HL-60/S4 (cell line): ENCODE results near the gene ASXL1.

Experiments
- in situ Hi-C: fragments of 300-500 bp; cut with MboI; formaldehyde crosslinking; loops from 2 replicates; pipeline ENCODE4 v1.14.3; 2022; ENCODE audit warnings: low sequenced_read_pairs

The ASXL1 gene

DNA sequence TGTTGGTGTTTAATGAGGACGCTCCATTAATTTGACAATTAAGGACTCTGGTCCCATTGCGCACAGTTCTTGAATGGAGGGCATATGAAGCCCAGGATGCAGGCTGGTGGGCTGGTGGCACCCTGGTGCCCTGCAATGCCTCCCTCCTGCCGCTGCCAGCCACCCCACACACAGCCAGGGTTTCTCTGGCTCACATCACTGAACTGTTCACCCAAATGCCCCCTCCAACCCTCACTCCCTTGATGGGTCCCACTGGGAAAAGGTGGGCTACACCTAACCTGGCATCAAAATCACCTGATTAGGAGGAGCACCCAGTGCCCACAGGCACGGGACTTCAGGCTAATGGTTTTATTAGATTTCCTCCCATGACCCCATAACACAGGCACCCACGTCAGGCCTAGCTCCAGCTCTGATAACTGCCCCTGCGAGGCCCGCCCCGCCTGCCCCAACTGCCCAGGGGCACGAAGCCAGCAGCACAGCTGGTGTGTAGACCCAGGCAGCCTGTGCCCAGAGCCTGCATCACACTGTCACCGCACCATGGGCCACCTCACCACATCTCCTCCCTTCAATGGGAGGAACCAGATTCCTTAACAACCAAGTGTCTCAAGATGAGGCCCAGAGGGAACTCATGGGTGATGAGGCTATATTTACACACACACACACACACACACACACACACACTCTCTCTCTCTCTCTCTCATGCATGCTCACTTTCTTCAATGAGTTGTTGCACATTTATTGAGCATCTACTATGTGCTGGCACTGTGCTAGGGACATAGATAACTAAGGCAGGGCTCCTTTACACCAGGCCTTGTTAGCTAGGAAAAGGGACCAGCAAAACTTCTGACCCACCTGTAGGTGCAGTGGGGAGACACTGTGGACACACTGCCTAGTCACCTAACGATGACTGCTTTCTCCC lies 119.7 kb downstream of the ASXL1 start:
- in situ Hi-C loops: no loop called here

DNA sequence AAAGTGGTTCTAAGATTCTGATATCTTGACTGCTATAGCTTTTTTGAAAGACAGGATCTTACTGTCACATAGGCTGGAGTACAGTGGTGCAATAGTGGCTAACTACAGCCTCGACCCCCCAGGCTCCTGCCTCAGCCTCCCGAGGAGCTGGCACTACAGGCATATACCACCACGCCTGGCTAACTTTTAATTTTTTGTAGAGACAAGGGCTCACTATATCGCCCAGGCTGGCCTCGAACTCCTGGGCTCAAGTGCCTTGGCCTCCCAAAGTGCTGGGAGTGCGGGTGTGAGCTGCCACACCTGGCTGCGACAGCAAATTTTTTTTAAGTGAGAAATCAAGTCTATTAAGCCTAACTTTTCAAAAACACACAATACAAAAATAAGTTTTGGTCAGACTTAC lies 120.4 kb downstream of the ASXL1 start:
- in situ Hi-C loops: no loop called here

DNA sequence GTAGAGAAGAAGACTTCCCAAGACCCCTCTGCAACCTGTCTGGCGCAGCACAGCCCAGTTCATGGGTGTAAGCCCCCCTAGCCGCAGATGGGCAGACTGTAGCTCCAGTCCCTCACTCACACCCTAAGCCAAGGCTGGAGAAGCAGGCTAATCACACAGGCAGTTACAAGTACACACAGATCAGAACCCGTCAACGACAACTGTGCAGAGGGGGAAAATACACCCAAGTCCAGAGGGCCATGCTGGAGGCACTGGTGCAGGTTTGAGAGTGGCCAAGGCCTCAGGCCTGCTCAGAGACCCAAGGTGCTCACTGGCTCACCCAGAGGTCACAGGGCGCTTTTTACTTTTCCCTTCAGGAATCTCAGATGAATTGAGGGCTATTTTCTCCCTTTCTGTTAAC lies 120.9 kb downstream of the ASXL1 start:
- in situ Hi-C loops: no loop called here

DNA sequence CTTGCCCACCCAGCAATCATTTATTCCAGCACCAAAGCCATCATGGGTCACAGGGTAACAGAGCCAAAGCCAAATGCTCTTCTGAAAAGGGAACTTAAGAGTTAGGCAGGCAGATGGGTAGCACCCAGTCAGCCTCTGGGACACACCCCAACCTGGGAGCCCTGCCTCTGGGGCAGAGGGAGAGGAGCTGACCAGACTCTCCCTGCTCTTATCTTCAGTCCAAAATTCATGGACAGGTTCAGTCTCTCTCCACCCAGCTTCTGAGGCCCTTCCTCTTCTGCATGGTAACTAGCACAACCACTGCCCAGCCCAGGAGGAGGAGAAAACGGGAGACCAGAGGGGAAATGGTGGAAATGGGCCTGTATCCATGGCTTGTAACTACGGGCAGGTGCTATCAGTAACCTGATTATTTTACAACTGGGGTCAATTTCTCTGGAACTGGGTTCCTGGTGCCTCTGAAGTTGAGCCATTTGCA lies 121.6 kb downstream of the ASXL1 start:
- in situ Hi-C loops: no loop called here

DNA sequence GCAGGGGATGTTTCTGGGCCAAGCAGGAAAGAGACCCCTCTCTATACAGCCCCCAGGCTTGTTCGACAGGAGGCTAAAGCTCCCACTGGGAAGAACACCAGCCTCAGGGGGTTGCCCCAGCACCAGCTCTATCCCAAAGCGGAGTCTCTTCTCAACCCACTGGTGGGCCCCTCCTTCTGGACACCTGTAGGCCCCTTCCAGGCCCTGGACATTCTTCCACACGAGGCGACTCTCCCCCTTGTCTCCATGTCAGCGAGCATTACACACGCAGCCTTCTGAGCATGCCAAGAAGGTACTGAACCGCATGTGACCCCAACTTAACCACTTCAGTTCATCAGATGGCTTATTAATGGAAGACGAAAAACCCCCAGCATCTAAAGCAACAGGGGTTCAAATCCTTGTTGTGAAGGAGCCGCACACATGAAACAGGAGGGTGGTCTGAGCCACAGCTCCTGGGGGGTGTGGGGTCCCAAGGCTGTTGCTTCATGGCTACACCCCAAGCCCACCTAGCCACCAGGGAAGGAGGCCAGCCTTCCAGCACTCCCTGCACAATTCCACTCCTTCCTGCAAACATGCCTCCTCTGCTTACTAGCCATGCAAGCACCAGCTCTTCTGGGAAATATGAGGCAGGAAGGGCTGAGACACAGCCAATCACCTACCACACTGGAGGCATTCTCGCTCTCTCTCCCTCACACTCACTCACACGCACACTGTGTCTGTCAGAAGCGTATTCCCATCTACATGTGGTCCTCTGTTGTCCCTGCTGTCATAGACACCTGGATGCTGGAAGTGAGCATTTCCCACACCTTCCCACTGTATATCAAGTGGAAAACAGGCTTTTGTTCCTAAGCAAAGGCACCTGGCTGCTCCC lies 122.5 kb downstream of the ASXL1 start:
- in situ Hi-C loops: no loop called here

DNA sequence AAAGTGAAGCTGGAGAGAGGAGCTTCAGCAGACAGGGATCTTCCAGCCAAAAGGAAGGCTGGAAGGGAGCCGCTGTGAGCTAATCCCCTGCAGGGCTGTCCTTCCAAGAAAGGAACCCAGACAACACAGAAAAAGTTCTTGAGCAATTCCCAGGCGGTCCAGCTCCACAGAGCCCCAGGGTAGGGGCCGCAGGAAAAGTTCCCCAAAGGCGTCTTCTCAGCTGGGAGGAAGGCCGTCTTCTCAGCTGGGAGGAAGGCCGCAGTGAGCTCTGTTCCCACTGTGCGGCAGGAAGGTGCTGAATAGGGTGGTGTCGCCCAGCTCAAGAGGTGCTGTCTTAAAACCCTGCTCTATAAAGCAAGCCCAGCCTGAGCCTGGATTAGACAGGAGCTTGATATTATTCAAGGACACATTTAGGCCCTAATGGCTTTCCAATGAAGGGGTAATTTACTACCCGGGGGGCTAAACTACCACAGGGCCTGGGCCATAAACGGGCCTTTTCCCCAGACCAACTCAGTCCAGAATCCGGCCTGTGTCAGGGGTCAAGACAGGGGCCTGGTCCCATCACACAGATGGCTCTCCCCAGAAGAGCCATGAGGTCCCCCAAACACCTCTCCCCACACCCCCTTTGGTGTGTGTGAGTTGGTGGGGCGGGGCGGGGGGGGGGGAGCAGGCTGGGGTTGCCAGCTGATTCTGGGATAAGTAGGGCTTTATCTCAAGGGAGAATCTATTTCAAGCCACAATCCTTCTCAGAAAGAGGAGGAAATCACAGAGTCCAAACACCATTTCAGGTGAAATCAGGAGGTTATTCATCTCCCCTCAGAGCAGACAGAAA lies 123.4 kb downstream of the ASXL1 start:
- in situ Hi-C loops: no loop called here

DNA sequence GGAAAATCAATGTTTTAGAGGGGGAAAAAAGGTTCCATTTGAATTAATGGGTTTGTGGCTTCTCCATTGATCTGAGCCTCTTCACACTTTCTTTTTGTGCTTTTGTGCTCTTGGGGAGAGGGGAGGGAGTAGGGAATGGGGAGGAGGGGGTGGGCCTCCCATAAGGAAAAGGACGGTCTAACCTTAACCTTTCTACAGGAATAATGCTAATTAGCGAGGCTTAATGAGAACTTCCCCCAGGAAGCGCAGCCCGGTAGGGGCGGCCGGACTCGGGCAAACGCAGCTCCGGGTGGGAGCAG lies 124.0 kb downstream of the ASXL1 start:
- in situ Hi-C loops: no loop called here

DNA sequence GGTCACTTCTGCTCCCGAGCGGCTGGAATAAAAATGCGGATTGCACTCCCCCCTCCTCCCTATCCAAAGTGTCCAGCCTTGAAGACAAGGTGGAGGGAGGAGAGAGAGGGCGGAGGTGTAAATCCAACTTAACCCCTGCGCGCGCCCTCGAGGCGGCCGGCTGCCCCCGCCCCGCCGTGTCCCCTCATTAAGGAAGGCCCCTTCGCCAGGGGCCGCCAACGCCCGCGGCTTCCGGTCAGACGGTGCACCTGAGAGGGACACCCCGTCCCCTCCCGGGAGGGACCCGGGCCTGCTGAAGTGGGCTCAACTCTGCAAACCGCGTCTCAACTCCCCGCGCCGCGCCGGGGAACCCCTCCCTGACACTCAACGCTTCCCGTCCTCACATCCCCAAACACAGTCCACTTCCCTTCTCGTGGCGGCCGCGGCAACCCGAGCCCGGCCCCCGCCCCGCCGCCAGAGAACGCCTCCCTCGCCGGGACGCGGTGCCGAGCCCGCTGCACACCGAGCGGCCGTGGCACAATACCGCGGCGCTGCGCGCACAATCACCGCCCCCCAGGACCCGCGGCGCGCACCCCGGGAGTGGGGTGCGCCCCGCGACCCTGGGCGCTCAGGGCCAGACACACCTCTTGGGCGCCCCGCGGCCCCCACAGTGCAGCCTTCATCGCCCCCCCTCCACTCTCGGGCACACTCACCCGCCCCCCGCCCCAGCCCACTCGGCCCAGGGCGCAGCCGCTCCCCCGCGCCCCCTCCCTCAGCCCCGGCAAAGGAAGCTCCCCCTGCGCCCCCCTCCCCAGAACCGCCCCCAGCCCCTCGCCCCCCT lies 124.5 kb downstream of the ASXL1 start:
- in situ Hi-C loops: no loop called here

DNA sequence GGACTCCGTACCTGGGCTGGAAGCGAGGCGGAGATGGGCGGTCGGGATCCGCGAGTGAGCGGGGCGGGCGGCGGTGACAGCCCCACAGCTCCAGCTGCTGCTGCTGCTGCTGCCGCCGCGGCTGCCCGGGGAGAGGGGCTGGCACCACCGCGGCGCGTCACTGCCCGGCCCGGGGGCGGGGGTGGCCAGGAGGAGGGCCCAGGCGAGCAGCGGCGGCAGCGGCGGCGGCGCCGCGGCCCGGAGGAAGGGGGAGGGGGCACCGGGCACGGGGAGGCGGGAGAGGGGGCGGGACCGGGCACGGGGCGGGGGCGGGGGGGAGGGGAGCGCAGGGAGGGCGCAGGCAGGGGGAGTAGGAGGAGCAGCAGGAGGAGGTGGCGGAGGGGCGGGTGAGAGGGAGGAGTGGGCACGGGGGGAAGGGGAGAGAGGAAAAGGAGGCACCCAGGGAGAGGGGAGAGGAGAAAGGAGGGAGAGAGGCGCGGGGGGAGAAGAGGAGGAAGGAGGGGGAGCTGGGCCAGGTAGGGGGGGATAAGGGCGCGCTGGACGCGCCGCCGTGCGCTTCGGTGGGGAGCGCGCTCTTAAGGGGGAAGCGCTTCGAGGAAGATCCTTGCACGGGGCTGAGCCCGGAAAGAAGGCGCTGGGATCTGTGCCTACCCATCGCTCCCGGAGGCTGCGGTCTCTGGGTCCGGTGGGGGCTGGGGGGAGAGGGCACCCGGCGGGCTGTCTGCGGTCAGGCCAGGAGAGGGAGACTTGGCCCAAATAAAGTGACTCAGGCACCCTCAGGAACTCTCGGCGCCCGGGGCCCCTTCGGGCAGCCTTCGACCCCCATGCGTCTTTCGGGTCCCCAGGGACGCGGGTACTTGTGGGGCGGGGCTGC lies 125.5 kb downstream of the ASXL1 start:
- in situ Hi-C loops: no loop called here

DNA sequence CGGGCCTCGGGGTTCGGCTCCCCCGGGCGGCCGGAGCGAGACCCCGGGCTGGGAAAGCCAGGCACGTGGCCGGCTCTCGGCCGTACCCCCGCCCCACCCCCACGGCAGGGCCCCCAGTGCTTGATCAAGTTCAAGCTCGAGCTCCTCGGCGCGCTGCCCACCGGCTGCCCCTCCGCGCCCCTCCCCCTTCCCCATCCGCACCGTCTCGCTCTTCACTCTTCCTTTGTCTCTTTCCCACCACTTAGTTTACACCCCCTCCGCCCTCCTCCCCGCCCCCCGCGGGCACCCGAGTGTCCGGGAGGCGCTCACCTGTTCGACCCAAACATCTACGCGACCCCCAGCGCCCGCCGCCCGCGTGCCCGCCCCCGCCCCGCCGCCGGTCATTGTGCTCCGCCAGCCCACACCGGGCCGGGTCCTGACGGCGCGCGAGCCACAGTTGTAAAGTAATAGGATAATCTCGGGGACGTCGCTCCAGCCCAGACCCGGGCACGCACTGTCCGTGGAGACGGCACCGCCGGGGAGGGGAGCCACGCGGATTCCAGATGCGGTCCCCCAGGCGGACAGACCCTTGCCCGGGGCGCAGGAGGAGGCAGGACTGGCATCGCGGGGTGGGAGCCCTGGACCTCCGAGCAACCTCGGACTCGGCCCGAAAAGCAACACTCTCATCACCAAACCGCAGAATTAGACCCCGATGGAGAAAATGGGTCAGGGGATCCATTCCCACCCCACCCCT lies 126.3 kb downstream of the ASXL1 start:
- in situ Hi-C loops: no loop called here

DNA sequence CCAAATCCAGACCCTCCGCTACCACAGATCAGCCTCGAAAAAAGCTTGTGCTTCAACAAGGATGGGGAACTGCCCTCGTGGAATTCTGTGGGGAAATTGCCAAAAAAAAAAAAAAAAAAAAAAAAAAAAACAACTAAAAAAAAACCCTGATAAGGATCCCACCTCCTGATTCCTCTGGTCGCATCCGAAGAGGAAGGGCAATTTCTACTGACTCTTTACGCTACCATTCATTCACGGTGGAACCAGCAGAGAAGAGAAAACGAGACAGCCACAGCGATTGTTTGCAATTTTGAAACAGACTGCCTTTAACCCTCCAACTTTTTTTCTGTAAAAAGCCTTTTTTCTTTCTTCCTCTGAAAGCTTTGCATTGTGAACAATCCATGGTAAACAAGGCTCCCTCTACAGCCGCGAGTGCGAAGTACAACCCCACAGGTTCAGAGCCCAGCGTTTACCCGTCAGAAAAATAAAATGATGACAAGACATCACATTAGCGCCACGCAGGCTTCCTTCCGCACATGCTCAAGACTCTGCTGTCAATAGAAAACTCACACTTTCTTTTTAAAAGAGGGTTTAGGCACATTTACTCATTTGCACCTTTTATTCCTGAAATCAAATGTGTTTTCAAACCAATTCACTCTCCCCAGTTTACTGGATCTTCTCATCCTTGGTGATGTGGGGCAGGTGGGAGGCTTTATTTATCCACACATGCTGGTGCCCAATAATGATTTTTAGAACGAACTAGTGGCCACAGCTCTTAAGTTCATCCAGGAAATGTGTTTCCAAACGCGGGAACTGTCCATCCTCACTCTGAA lies 127.0 kb downstream of the ASXL1 start:
- in situ Hi-C loops: no loop called here

DNA sequence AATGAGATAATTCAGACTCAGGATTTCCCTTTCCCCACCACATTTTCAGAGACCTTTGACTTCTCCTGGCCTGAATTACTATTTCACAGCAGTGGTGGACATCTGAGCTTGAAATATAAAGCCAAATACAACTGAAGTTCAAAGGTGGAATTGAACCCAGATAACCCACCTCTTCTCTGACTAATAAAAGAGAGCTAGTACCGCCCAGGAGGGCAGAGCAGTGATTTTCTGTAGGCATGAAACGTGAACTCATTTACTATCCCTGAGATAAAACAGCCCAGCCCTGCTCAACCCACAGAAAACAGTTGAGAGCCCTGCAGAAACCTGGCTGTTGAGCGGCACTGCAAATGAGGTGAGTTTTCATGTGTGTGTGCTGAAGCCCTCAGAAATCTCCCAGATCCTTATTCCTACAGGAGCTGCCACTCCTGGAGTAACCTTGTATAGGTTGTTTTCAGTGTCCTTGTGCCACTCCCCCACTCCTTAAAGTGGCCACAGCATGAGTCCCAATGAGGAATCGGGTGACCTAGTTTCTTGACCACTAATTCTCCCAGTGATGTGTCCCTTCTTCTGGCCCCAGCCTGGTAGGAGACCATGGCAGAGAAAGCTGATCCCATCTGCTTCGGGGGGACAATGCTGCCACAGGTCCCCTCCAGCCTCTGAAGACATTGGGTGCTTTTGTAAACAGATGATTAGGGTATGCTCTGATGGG lies 127.8 kb downstream of the ASXL1 start:
- in situ Hi-C loops: no loop called here

DNA sequence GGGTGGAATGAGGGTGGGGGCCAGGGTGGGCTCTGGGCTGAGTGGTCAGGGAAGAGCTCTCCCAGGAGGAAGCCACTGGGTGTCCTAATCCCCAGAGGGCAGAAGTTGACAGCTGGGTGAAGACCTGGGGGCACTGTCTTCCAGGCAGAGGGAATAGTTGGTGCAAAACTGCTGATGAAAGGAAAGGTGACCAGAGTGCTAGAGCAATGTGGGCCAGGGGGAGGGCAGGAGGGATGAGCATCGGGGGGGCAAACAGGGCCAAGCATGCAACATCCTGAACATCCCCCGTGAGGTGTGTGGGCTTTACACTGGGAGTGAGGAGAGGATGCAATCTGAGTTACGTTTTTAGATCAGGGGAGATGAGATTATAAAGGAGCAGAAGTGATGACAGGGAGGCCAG lies 129.2 kb downstream of the ASXL1 start:
- in situ Hi-C loops: no loop called here

DNA sequence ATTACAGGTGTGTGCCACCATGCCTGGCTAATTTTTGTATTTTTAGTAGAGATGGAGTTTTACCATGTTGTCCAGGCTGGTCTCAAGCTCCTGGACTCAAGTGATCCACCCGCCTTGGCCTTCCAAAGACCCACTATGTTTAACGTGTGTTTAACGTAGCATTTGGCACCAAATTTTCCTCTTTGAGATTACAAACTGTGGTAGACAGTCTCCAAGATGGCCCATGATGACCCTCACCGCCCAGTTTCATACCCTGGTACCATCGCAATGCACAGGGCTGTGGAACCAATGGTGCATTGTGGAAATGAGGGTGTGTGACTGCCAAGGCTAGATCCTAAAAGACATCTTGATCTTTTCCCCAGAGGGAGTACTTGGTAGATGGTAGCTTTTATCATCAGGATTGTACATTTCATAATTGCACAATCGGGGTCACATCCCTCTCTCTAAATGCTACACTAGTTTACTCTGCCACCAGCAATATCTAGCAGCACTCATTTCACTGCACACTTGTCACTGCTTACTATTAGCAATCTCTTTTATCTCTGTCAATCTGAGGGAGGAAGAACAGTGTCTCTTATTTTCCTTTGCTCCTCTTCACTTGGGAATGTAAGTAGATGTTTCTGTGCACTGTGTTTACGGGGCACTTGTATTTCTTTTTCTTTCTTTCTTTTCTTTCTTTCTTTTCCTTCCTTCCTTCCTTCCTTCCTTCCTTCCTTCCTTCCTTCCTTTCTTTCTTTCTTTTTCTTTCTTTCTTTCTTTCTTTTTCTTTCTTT lies 130.1 kb downstream of the ASXL1 start:
- in situ Hi-C loops: no loop called here
